Hair follicle dermal papilla cell (primary cell): ENCODE results near the gene L2HGDH. TPM values are rescaled to one million over a fixed set of nuclear protein-coding genes. Genes with fewer than 3 reads are reported as not detected.

Experiments used
- small RNA-seq: library from RNA; depleted of rRNA; stranded (forward); fragments of <200 nt; gene quantifications from one replicate; pipeline ENCODE3, GENCODE V24; 2012
- total RNA-seq: library from RNA; depleted of rRNA; stranded (reverse); fragments of >200 nt; gene quantifications from 2 replicates; pipeline ENCODE4 v1.2.3, GENCODE V29; 2012

Gene L2HGDH
- total RNA-seq = 2.3 and 2.8 TPM in 2 replicates

DNA sequence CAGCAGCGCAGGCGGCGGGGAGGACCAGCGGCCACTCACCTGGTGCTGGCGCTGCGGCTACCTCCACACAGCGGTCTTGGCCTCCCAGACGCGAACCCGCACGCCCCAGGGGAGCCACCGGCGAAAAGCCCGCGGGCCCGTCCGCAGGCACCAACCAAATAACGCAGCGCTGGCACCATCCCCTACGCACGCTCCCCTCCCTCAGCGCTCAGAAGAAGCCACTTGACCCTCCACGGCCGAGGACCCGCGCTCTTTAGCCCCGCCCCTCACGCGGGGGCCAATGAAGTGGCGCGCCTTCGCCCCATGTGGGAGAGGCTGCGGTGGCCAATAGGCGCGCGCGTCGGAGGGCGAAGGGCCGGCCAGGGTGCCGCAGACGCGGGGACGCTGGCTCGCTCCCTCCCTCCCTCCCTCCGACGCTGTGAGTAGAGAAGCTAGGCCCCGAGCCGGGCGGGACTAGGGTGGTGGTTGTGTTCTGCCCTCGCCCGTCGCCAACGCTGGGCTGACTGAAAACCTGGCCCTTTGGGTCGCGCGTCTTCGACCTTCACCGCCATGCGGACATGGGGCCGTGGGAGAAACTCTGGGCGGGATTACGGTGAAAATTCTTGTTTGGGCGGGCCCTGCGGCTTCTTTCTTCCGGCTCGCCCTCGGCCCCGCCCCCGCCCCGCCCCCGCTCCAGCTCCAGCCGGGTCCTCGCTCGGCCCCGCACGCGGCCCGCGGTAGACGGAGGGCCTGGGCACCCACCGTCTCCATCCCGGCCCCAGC is at the start of gene L2HGDH, which contains the start of gene DMAC2L:
TSS of gene L2HGDH (minus strand) at position 258 of the 762 bp plus-strand sequence. CDS start at position 179, 79 bp downstream.
TSS of gene DMAC2L (plus strand) at position 353 of the 762 bp plus-strand sequence. CDS start 9,164 bp downstream, outside the sequence.

DNA sequence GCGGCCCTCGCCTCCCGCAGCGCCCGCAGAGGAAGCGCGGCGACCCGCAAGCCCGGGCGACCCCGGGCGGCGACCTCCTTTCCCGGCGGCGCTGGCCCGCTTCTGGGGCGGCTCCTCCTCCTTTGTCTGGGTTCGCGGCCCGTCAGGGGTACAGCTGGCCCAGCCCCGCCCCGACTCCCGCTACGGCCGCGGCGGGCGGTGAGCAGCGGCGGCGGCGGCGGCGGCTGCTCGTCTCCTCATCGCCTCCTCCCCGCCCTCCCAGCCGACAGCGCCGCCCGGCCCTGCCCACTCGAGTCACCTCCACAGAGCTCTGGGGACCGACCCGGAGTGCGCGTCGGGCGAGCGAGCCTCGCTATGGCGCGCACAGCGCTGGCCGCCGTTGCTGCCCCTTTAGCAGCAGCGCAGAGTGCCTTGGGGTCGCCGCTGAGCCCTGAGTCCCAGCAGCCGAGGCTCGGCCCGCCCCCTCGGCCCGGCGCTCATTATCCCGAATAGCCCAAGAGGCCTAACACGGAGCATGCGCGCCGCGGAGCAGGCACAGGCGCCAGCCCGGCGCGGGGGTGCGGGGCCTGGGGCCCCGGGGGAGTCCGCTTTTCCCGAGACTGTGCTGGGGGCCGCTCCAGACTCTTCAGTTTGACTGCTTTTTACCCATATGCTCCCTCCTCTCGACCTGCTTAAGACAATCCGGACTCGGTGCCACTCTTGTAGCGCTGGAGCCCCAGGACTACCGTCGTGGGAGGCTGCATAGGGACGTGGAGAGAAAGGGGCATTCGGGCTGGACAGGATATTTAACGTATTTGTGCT is 80.4 kb downstream of the L2HGDH start, which contains the start of gene SOS2:
TSS of gene SOS2 (minus strand) at position 104 of the 801 bp plus-strand sequence. CDS start 295 bp downstream, outside the sequence.

Small RNA genes within 50 kb of the gene (small RNA-seq; reads per million reads assigned to genes)
- not detected for gene MIR4504

Other genes starting within 250 kb of the L2HGDH start
- 5.0 and 5.5 TPM in 2 replicates for gene VCPKMT, start 195.7 kb downstream of the L2HGDH start, total RNA-seq
- 27.3 and 27.7 TPM in 2 replicates for gene SOS2, start 80.7 kb downstream of the L2HGDH start, total RNA-seq
- 6.1 and 6.5 TPM in 2 replicates for gene DMAC2L, start 95 bp upstream of the L2HGDH start, total RNA-seq
- gene CDKL1, start 84.7 kb upstream of the L2HGDH start, total RNA-seq = 14.2 and 35.0 TPM in 2 replicates
- 151 and 182 TPM in 2 replicates for gene MAP4K5, start 220.3 kb upstream of the L2HGDH start, total RNA-seq
- gene ATL1, start 247.9 kb upstream of the L2HGDH start, total RNA-seq = 13.8 and 15.1 TPM in 2 replicates